GM19193 (cell line): Measurements from ENCODE around the gene MGMT.

Experiments
- POLR2A ChIP-seq: IDR thresholded peaks from 4 replicates; pipeline ENCODE4 v1.6.1; 2011; ENCODE audit not compliant: insufficient read depth, insufficient read length; ENCODE audit errors: extremely low read depth

MGMT gene

DNA sequence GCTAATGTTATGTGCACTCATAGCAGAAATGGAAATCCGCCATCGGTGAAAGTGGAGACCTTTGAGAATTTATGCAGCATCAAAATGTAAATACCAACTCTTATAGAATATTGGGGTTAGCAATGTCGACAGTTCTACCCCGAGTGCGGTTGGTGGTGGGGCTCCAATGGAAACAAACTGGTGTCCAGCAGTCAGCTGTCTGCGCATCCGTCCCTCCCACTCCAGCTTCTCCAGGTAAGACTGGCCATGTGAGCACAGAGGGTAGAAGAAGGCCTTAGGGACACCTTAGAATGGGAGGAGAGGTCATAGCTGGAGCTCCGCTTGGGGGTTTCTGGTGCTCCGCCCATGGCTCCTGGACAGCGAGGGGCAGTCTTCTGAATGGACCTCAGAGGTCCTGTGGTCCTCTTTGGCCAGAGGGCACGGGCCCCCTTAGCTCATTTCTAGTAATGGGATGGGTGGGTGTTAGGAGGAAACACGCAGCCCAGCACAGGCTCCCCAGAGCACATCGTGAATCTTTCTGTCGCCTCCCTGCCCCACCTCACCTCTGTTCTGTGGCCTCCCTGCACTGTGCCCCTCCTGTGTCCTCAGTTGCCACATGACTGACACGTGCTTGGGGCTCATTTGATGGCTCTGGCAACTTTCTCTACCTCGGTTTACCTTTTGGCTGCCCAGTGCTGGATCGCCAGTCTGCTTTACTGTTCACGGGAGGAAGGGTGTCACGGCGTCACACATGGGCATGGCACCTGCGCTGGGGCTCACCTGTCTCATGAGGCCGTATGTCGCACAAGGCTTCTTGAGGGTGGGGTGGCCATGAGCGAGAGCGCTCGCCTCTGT is 50.0 kb downstream of the MGMT start:
- TF ChIP-seq POLR2A, result no peak

DNA sequence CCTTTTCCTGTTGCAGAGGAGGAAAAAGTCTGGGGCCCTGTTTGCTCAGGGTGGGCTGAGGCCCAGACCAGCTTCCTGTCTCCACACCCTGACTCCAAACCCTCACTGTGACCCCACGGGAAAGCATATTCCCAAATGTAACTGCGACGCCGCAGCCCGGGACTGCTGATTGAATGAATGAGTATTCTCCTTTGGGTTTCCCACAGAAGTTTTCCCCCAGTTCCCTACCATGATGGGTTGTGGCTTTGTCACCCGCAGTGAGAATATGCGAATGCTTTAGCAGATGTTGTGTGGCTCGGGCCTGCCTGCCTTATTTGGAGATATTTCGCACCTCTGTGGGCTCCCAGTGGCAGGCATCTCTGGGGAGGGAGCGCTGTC is 50.6 kb downstream of the MGMT start:
- TF ChIP-seq POLR2A, result no peak

DNA sequence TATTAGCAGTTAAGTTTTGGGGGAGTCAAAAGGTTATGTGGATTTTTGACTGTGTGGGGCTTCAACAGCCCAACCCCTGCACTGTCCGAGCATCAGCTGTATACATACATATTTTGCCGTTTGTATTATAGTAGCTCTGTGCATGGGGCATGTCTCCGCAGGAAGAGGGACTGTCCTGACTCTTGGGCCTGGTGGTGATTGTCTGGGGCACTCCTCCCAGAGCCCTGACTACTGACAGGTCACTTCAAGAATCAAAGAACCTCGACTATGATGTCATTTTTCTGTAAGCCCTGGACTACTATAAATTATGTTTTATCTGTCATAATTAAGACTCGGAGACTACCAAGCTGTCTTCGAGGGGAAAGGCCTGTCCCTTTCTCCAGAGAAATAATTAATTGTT is 51.8 kb downstream of the MGMT start:
- no peak for TF ChIP-seq POLR2A

DNA sequence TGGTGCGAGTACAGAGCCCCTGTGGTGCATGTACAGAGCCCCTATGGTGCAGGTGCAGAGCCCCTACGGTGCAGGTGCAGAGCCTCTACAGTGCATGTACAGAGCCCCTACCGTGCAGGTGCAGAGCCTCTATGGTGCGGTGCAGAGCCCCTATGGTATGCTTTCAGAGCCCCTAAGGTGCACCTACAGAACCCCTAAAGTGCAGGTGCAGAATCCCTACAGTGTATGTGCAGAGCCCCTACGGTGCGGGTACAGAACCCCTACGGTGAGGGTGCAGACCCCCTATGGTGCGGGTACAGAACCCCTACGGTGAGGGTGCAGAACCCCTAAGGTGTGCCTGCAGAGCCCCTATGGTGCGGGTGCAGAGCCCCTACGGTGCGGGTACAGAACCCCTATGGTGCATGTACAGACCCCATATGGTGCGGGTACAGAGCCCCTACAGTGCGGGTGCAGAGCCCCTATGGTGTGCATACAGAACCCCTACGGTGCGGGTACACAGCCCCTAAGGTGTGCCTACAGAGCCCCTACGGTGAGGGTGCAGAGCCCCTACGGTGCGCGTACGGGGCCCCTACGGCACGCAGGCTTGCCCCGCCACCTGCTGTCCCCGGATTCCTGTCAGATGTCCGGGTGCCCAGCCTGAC is 53.5 kb downstream of the MGMT start:
- TF ChIP-seq POLR2A, result no peak

DNA sequence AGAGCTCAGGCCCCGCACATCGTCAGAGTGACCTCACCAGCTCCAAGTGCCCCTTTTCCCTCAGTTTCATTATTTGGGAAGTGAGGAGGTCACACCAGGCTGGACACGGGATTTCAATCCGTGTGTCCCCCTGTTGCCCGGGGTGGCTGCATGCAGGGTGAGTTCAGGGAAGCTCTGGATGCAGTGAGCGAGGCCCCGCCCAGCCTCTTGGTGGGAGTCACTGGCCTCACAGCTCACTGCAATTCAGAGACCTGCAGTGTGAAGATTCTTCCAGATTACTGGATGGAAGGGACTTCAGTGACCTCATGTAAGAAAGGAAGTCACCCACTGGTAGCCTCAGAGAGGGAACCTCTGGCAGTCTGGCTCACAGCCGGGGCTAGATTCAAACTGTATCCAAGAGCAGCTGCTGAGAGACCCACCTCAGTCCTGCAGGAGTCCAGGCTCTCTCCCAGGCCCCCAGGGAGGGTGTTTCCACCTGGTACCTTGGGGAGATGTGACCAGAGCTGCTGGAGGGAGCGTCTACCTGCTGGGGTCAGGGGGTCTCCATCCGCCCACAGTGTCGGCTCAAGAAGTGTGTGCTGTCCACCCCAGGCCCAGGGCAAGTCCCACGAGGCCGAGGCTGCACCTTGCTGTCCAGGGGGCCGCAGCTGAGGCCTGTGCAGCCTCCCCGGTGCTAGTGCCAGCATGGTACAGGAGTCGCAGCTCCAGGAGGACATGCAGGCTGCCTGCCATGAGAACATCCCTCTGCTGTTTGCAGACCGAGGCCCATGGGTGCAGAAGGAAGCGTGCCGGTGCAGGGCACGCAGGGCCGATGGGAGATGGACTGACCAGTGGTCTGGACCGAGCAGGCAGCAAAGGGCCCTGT is 54.4 kb downstream of the MGMT start:
- TF ChIP-seq POLR2A, result no peak

DNA sequence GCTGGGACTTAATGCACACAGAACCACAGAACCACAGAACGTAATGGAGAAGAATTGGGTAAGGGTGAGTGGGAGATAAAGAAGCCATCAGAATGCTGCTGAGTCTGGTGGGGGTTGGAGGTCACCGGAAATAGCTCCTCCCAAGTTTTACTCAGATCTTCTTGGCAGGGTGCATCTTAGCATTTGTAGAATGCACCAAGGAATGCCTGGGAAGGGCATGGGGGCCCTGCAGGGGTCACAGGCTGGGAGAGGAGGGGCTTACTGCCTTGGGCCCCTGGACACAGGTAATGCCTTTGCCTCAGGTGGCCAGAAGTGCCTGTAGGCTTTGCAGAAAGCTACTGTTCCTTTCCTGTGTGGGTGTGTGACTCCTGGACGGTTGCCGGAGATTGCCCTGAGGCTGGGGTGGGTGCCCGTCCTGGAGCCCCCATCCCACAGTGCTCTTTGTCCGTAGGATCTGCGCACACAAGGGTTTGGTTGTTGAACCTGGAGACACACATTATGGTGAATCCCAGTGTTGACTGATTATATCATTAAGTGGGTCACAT is 55.1 kb downstream of the MGMT start:
- TF ChIP-seq POLR2A, result no peak

DNA sequence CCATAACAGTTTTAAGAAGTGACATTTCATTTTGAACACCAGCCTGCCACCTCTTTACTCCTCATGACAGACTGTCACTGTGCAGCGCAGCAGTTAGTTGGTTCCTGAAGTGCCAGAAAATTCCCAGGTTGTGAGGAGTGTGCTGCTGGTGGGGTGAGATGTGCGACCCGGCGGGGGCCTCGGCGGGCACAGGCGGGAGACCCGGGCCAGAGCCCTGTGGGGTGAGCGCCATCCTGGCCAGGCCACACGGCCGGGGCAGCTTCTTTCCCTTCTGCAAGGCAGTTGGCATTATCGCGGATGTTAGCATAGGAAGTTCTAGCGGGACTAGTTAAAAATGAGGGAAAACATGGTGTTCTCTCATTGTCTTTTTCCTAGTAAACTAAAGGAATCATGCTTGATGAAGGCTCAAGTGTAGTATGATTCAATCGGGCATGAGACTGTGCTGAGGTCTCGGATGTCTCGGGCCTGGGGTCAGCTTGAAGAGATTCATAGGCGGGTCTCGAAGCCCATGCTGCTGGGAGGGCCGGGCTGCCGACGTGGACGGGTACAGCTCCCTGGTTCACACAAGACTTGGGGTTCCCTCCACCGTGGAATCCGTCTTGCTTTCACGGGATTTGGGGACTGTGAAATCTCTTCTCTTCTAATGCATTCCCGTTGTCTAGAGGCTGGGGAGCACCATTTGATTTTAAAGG is 56.1 kb downstream of the MGMT start:
- no peak for TF ChIP-seq POLR2A

DNA sequence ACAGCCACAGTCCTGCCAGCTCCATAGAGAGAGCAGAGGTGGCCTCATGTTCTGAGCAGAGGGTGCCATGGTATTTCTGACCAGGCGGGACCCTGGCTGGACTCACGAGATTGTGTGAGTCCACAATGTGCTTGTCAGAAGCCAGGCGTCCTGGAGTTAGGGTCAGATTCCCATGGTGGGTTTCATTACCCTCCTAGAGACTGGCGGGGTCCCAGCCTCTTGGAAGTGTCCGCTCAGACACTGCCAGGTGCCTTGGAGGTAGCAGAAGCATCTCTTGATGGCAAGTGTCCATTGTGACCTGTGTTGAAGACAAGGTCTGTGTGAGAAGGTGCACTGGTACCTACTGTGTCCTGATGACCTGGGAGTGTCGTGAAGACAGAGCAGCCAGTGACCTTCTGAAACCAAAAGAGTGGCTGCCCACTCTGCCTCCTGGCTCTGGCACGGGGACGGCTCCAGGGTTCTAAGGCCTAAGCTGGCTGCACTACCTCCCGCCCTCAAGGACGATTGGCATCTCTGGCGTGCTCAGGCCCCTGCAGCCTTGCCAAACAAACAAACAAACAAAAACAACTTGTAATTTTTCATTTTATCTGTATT is 56.8 kb downstream of the MGMT start:
- TF ChIP-seq POLR2A, result no peak

DNA sequence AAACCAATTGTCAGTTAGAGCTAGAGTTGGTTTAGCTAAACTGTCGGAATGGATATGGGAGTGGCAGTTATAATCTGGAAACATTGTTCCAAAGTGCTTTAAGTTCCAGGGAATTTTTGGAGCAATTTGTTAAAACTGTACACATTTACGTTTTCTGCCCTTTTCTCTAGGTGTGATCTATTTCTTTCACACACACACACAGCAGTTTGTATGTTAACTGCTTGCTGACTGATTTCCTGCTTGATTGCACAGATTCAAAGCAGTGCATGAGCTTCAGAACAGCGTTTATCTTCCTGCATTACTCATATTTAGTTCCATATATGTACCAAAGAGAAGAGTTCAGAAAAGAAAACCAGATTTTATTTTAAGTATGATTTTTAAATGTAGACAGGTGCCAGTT is 57.9 kb downstream of the MGMT start:
- no peak for TF ChIP-seq POLR2A

DNA sequence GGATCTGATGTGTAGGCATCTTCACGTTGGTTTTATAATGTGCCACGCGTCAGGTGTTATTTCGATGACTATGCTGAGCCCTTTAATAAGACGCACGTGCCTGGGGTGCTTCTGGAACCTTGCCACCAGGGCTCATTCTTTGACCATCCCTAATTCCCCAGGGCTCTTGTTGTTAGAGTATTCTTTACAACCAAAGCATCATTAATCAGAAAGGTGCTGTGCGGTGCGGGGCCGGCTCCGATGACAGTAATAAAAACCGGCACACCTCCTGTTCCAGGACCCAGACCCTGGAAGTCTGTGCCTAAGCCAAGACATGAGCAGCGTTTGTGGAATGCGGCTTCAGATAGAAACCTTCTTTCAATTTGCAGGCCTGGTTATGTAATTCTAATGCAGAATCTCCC is 58.4 kb downstream of the MGMT start:
- no peak for TF ChIP-seq POLR2A

DNA sequence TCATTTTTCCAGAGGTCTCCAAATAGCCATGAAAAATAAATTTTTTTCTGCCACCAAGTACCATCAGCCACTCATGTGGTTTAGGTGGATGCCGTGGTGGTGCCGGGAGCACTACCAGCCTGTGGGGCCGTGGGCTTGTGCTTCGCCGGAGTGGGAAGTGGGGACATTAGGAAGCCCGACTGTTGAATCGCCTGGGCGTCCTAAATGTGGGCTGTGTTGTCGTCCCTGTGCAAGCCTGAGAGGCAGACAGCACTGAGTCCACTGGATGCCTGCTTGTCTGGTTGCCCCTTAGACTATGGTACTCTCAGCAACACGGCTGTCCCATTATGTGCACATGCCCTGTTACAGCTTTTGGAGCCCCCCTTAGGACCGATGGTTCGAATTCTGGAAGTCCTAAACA is 59.9 kb downstream of the MGMT start:
- no peak for TF ChIP-seq POLR2A

DNA sequence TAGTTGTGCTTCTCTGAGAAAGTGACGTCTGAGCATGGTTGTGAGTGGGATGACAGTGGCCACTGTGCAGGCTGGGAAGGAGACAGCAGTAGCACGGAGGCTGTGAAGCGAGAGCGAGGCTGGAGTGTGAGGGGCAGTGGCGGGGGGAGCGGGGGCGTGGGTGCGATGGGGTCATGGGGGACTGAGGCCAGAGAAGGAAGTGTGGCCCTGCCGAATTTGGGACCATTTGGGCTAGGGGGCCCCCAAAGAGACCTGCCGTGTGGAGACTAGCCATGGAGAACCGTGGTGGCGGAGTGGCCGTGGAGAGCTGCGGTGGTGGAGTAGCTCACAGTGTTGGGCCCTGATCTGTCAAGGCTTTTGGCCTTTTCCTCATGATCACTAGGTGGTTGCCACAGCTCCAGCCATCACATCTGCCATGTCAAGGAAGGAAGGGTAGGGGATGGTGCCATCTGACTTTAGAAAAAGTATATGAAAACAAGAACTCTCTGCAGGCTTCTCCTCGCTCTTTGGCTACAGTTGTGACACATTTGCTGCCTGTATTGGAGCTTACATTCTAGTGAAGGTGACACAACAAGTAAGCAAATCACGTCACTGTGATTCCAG is 61.4 kb downstream of the MGMT start:
- no peak for TF ChIP-seq POLR2A

DNA sequence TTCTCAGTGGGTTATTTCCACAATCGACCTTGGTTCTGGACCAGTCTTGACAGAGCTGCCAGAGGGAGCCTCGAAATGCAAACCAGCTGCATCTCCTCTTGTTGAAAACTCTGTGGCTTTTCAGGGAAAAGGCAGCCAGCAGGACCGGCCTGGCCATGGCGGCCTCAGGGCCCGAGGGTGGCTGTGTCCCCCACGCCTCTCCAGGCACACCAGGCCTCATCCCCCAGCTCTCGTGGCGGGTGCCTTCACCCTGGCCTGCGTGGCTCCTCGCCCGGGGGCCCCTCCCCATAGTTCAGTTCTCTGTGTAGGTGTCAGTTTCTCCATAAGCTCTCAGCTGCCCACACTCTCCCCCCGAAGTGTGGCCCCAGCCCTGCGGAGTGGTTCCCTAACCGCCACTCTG is 63.5 kb downstream of the MGMT start:
- TF ChIP-seq POLR2A, result no peak

DNA sequence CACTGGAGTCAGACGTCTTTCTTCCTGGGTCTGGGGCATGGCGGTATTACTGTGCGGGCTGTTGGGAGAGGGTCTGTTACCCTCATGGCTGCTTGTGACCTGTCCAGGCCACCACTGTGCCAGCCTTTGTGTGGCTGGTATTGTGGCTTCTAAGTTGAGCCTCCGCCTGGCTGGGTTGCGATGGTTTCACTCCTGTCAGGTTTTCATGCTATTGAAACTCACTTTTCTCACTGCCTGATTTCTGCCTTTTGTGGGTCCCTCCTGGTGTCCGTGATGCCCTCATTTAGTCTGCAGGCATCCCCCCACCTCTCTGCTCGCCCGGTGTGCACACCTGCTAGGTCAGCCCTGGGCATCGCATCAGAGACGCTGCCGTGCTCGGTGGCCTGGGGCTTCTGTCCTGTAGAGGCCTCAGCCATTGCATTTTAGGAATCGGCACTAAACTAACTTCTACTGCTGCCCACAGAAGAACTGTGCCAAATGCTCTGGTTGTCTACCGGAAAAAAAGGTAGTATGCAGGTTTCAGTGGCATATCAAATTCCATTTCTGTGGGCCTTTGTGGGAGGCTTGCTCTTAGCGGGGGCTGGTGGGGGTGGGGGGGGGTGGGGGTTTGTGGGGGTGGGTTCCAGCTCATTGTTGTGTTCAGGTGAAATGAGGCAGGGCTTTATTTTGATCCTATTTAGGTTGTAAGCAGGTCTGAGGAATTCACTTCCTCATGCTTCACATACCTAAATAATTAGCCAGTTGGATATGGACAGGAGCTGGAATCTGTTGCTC is 64.3 kb downstream of the MGMT start:
- TF ChIP-seq POLR2A, result no peak
